SKM-1 (cell line): Measurements from ENCODE around the gene GPATCH4.
"Not testable (repeated sequence)": the region's sequence is repeated elsewhere in the genome, so short reads cannot be mapped to it uniquely, and the experiment has no call there.

Experiments
- DNase-seq: peaks from one replicate; lab custom pipeline; 2025; ENCODE audit not compliant: unreplicated experiment; lab: John Stamatoyannopoulos, UW

GPATCH4 gene

DNA sequence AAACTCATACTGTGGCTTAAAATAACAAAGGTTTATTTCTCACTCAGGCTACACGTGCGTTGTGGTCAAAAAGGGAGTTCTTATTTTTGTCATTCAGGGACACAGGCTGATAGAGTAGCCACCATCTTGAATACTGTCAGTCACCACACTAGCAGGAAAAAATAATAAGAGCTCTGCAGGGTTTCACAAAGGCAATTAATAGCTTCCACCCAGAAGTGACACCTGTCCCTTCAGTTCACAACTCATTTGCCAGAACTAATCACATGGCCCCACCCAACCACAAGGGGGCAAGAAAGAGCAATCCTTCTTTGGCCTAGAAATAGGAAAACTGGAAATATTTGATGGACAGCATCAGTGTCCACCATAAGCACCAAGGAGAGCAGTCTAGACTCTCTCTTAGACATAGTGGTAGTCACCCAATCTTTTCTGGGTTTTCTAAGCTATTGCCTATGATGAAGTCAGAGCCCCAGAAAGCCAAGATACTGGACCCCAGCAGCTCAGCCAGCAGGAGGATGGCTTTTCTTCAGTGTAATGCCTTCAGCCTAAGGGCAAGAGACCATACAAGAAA is 26.1 kb upstream of the GPATCH4 start:
- peak; percentile 32 for DNase-seq

DNA sequence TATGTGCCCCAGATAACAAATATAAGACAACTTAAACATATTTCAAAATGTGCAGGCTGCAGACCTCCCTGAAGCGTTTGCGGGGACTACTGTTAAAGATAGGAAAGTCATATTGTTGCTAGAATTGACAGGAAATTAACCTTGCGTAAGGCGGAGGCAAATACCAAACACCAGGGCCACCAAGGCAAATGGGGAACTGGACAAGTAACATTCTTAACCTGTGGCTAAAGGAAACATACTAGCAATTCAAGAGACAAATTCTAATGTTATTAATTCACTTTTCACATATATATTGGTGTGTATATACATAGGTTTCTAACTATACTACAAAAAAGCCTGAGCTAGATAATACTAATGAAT is 24.8 kb upstream of the GPATCH4 start:
- no peak for DNase-seq

DNA sequence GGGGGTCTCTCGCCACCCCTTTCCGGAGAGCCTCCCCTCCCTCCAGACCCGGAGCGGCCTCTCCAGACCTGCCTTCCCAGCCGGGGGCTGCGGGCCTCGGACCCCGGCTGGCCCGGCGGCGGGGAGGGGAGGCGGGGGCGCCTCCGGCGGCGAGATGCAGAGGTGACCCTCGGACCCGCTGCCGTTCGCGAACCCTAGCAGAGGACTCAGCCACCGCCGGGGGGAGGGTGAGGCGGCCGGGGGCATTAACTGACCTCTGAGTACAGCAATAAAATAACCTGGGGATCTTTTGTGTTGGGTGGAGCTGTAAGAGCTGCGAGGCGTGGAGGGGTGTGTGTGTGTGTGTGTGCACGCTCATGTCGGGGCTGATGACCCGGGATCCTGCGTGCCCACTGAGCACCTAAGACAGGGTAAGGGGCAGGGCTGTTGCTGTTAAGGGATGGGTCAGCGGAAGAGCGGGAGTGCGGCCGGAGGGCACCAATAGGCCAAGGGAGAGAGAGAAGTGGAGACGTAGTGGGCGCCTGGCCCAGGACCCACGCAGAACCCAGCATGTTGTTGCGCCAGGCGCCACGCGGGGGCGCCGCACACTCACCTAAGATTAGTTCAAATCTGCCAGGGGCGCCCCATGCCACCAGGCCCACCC is 24.3 kb upstream of the GPATCH4 start:
- no peak for DNase-seq

DNA sequence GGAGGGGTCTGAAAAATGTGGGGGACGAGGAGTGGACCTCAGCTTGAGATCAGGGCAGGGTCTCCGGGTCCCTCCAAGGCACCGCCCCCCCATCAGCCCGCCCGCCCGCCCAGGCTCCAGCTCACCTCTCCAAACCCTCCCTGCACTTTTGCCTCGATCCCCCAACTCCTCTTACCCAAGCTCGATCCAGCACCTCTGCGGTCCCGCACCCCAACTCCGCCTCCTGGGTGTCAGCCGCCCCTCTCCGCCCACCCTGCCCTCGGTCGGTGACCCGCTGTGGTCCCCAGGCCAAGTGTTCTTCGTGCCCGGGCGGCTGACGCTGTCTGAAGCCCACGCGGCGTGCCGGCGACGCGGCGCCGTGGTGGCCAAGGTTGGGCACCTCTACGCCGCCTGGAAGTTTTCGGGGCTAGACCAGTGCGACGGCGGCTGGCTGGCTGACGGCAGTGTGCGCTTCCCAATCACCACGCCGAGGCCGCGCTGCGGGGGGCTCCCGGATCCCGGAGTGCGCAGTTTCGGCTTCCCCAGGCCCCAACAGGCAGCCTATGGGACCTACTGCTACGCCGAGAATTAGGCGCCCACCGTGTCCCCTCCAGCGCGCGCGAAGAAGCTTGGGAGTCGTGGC is 23.6 kb upstream of the GPATCH4 start:
- DNase-seq: no peak

DNA sequence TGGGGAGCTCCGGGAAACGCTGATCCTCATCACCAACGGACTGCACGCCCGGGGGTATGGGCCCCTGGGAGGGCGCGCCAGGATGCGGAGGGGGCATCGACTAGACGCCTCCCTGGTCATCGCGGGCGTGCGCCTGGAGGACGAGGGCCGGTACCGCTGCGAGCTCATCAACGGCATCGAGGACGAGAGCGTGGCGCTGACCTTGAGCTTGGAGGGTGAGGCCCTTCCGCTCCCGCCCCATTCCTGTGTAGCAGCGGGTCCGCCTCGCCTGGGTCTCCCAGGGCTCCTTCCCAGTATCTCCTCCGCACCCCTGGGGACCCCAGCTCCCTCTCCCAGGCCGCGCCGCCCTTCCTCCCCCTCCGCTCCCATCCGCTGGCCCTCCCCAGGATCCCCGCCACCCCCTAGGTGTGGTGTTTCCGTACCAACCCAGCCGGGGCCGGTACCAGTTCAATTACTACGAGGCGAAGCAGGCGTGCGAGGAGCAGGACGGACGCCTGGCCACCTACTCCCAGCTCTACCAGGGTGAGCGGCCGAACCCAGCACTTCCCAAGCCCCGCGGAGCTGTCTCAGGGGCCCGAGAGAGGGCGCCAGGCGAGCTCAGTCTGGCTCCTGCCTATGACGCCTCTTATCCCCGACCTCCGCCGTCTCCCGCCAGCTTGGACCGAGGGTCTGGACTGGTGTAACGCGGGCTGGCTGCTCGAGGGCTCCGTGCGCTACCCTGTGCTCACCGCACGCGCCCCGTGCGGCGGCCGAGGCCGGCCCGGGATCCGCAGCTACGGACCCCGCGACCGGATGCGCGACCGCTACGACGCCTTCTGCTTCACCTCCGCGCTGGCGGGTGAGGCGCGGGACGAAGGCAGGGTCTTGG is 22.9 kb upstream of the GPATCH4 start:
- no peak for DNase-seq

DNA sequence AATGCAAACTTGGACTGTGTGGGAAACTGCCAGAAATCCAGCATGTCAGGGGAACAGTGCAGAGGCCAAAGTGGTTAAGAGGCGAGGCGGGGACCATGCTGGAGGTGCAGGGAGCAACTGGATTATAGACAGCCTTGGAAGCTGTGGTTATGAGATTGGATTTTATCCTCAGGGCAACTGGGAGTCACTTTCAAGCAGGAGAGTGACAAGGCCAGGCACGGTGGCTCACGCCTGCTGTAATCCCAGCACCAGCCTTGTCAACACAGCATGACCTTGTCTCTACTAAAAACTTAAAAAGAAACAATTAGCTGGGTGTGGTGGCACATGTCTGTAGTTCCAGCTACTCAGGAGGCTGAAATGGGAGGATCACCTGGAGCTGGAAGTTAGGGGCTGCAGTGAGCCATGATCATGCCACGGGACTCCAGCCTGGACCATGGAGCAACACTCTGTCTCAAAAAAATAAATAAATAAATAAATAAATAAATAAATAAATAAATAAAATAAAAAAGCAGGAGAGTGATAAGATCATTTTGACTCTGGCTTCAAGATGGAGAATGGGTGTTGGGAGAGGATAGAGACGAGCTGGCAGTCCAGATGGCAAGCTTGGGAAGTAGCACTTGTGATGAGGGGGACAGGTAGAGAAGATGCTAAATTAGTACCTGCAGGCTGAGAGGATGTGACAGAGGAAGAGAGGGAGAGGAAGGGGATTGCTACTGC is 21.5 kb upstream of the GPATCH4 start:
- DNase-seq: no peak

DNA sequence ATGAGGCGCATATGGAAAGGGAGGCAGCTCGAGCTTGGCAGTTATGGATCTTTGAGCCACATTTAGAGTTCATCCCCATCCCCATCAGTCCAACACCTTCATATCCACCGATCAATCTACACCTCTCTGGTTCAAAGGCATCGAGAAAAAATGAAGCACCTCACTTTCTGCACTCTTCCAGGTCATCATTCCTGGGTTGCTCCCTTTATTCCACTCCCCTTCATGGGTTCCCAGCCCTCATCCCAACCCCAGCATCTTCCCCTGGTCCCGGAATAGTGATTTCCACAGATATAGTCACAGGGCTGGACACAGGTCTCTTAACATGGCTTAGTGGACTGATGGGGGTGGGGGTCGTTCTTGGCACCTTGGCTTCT is 18.3 kb upstream of the GPATCH4 start:
- no peak for DNase-seq

DNA sequence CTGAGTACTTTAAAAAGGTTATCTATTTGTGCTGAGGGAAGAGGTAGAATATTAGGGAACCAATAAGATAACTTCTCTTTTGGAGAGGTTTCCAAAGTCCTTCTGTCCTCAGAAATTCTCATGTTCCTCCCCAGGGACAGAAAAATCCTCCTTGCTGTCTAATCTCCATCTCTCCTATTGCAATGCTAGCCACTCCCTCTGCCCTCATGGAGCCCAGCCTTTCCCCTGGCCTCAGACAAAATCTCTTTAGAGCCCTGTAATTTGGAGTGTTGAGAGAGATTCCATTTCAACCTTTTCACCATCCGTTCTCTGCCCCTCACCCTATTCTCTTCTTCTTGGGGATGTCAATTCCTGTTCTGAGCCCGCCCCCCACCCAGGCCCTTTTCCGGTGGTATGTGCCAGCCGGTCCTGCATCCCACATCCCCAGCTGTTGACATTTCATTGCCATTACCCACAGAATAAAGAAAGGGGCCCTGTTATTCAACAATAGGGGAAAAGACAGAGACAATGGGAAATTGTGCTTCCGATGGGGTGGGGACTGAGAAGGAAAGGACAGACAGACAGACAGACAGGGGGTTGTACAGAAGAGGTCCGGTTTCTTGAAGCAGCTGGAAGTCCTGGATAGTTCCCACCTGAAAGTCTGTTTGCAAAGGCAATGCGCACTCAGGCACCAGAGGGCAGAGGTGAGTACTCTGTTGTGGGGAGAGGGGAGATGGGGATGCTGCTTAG is 17.7 kb upstream of the GPATCH4 start, which contains the start of gene HAPLN2:
HAPLN2 (plus strand) TSS at position 563 of the 729 bp plus-strand sequence. CDS start 4,076 bp downstream, outside the sequence.
- peak; percentile 27 for DNase-seq

DNA sequence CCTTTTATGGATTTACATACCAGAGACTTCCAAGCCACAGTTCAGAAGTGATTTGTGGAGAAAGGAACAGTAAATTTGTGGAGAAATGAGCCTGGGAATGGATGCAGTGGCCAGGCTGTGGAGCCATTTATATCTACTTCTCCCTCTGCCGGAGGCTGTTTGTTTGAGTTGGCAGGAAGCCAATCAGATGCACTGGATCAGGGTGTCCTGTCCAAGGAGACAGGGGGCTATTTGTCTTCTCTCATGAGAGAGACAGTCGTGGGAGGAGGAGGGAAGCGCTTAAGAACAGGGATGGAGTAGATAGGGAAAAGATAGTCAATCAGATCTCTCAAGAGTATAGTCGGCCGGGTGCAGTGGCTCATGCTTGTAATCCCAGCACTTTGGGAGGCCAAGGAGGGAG is 15.2 kb upstream of the GPATCH4 start:
- DNase-seq: no peak

DNA sequence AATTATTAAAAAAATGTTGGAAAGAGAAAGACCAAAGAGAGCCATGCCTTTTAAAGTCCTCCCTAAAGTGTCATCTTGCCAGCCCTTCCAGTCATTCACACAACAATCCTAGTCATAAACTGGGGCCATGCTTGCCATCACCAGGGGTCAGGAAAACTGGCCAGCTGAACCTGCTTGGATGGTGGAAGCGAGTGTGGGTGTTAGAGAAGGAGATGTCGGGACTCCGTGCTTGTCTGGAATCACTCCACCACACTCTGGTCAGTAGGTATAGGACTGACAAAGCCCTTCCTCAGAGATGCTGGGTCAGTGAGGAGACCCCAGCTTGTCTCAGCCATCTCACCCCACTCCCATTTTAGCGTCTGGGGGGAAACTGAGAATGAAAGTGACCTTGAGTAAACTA is 14.7 kb upstream of the GPATCH4 start:
- no peak for DNase-seq

DNA sequence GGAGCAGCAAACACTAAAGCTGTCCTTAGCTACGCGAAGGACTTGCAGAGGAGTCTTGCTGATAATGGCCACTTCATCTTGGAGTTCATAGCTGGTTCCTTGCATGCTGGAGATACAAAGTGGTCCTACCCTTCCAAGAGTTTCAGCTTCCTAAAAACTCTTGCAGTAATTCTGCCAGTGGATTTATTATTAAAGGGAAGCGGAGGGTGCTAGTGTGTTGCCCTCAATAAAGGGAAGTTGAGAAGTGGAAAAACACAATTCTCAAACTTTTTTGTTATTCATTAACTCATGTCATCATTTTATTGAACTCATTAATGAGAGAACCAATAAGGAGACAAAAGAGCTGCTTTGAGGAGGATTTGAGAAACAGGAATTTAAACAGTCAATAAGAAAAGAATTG is 11.4 kb upstream of the GPATCH4 start:
- no peak for DNase-seq

DNA sequence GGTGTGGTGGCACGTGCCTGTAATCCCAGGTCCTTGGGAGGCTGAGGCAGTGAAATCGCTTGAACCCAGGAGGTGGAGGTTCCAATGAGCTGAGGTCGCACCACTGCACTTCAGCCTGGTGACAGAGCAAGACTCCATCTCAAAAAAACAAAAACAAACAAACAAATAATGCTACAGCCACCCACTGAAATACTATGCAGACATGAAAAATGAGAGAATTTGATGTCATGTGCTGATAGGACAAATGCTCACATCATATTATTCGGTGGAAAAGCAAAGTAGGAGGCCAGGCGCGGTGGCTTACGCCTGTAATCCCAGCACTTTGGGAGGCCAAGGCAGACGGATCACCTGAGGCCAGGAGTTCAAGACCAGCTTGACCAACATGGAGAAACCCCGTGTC is 8.8 kb upstream of the GPATCH4 start:
- not testable (repeated sequence) for DNase-seq

DNA sequence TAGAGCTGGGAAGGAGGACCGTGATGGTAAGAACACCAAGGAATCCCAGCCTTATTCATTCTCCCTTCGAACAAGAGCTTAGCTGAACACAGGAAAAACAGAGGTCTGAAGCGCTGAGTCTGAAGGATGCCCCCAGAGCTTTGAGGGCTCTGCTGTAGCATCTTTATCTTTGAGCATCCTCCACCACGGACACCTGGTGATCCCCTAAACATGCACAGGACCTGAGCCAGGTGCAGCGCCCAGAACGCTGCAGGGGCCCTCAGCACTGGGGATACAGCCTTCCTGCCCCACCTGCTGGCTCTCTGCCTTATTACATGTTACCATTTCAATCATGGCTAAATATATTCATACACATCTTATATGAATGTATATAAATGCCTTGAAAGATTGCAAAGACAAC is 7.7 kb upstream of the GPATCH4 start:
- peak; percentile 21 for DNase-seq

DNA sequence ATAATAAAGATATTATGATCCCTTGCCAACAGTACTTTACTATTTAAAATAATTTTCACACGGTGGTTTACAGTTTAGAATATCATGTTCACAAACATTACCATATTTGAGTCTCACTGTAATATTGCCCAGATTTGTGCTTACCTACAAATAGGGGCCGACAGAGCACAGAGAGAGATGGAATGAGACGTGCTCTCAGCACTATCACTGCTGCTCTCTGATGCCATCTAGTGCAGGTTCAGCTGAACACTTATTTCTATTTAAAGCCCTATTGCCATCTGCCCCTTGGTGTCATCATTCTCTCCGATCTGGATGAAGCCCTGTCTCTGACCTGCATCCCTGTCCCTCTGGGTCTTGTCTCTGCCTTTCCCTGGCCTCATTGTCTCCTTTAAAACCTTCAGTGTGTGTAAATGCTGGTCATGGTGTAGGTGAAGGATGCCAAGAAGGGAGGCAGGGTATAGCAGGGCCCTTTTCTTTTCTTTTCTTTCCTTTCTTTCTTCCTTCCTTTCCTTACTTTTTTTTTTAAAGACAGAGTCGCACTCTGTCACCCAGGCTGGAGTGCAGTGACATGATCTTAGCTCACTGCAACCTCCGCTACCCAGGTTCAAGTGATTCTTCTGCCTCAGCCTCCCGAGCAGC is 6.9 kb upstream of the GPATCH4 start:
- DNase-seq: peak; percentile 87

DNA sequence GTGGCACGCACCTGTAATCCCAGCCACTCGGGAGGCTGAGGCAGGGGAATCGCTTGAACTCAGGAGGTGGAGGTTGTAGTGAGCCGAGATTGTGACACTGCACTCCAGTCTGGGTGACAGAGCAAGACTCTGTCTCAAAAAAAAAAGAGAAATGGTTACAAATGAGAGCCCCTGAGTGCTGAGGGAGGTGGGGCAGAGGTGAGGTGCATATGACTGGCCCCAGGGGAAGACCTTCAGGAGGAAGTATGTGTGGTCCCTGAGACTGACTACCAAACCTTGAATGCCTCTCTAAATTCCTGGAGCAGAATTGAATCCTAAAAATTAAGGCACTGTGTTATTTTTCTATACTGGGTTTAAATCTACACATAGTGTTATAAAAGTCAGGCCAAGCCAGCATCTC is 6.1 kb upstream of the GPATCH4 start:
- not testable (repeated sequence) for DNase-seq

DNA sequence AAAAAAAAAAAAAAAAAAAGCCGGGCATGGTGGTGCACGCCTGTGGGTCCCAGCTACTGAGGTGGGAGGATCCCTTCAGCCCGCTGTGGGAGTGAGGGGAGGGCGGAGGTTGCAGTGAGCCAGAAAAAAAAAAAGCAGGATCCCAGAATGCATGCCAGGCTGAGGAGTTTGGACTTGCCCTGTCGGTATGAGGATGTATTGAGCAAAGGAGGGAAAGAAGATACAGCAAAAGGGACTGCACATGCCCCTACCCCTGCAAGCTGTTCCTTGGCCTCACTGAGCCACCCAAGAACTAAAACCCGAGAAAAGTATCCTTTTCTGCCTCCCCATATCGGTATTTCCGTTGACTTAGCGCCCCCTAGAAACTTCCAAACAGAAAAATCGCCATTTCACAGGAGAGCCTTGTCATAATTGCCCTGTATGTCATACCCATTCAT is 1.3 kb upstream of the GPATCH4 start:
- no peak for DNase-seq

DNA sequence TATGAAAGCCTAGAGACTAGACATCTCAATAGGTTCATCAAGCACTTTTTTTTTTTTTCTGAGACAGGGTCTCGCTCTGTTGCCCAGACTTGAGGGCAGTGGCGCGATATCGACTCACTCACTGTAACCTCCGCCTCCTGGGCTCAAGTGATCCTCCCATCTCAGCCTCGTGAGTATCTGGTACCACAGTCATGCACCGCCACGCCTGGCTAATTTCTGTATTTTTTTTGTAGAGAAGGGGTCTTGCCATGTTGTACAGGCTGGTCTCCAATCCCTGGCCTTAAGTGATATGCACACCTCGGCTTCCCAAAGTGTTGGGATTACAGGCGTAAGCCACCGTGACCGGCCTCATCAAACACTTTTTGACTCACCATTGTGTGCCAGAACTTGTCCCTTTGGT is 613 bp upstream of the GPATCH4 start:
- DNase-seq: no peak

DNA sequence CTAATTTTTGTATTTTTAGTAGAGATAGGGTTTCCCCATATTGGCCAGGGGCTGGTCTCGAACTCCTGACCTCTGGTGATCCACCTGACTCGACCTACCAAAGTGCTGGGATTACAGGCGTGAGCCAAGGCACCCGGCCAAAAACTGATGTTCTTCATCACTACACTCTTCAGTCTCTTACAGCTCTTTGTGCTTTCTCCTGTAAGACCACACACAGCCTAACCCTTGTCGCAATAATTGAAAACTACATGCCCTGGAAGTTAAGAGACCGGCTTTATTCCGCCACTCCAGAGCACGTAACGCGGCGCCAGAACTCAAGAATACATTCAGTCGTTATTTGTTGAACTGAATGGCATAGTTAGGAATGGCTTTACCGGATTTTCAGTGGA is 552 bp downstream of the GPATCH4 start:
- DNase-seq: no peak

DNA sequence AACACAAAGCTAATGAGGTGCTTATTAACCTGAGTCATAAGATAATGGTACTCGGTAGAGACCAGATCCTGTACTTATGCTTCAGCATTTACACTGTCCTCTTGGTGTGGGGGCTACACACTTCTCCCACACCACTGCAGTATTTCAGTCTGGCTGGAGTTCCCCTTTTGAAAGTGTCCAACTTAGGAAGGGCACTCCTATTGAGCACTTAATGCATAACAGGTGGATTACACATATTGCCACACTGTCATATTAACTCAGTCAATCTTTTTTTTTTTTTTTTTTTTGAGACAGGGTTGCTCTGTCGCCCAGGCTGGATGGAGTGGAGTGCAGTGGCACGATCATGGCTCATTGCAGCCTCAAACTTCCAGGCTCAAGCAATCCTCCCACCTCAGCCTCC is 1.5 kb downstream of the GPATCH4 start:
- DNase-seq: peak; percentile 90
